Spleen (tissue), 11 donors: ENCODE results near the gene GNB1L. TPM values are rescaled to one million over a fixed set of nuclear protein-coding genes. Genes with fewer than 3 reads are reported as not detected.
A peak's percentile ranks its signal among the peaks of the same experiment; 100 is the strongest.
"Not testable (repeated sequence)": the region's sequence is repeated elsewhere in the genome, so short reads cannot be mapped to it uniquely, and the experiment has no call there.

Source experiments
- DNase-seq: peaks from one replicate; pipeline ENCODE4 v3.0.0-alpha.2; 2020
- H3K27ac ChIP-seq, 8 donors: fragments of 200-600 bp; sonication (generic) in 7 of 8; 1 replicate in 4 of 8; 2 replicates in 4 of 8; pipeline versions ENCODE4 v1.5.0 to v1.8.0; 2016 to 2021; ENCODE audit warnings: inconsistent platforms in 4 of 8, mild to moderate bottlenecking in 4 of 8, moderate library complexity in 1 of 8
- H3K27me3 ChIP-seq, 7 donors: fragments of 200-600 bp; sonication (generic) in 6 of 7; replicated peaks in 1 of 7; 1 replicate in 4 of 7; 2 replicates in 3 of 7; pipeline versions ENCODE4 v1.5.0 to v1.8.0; 2016 to 2021; ENCODE audit warnings: inconsistent platforms in 3 of 7, mild to moderate bottlenecking in 1 of 7
- H3K36me3 ChIP-seq, 6 donors: fragments of 200-600 bp; sonication (generic) in 5 of 6; 1 replicate in 4 of 6; 2 replicates in 2 of 6; pipeline versions ENCODE4 v1.5.0 to v1.8.0; 2016 to 2021; ENCODE audit warnings: inconsistent platforms in 2 of 6
- H3K4me1 ChIP-seq, 6 donors: fragments of 200-600 bp; sonication (generic) in 5 of 6; 1 replicate in 3 of 6; 2 replicates in 3 of 6; pipeline versions ENCODE4 v1.5.0 to v1.8.0; 2016 to 2021; ENCODE audit warnings: inconsistent platforms in 3 of 6
- H3K4me3 ChIP-seq, 8 donors: fragments of 200-600 bp; sonication (generic) in 7 of 8; 1 replicate in 4 of 8; 2 replicates in 4 of 8; pipeline versions ENCODE4 v1.5.0 to v1.8.0; 2016 to 2021; ENCODE audit warnings: inconsistent platforms in 4 of 8, mild to moderate bottlenecking in 4 of 8, moderate library complexity in 2 of 8
- H3K9me3 ChIP-seq, 8 donors: fragments of 200-600 bp; sonication (generic) in 7 of 8; 1 replicate in 4 of 8; 2 replicates in 4 of 8; pipeline versions ENCODE4 v1.5.0 to v1.8.0; 2016 to 2021; ENCODE audit warnings: inconsistent platforms in 4 of 8
- CTCF ChIP-seq, 11 experiments: fragments of 200-600 bp in 7 of 11; fragments of 450-650 bp in 4 of 11; sonication (generic) in 4 of 11; IDR thresholded peaks in 8 of 11; conservative IDR thresholded peaks in 3 of 11; 1 replicate in 7 of 11; 2 replicates in 4 of 11; pipeline versions ENCODE4 v1.4.0 to v1.8.0; 2016 to 2021; ENCODE audit warnings: antibody characterized with exemption in 11 of 11, inconsistent platforms in 4 of 11, mild to moderate bottlenecking in 1 of 11
- POLR2A ChIP-seq, 3 donors: fragments of 450-650 bp; IDR thresholded peaks; one replicate each; pipeline ENCODE4 v1.5.1; 2017; ENCODE audit warnings: antibody characterized with exemption in 3 of 3, mild to moderate bottlenecking in 1 of 3
- POLR2AphosphoS5 ChIP-seq, 3 donors: sonication (generic); formaldehyde crosslinking; IDR thresholded peaks; one replicate each; pipeline ENCODE4 v1.5.1; 2017; ENCODE audit warnings: antibody characterized with exemption in 3 of 3
- WGBS, 5 donors: extraction: QIAGEN DNeasy Blood & Tissue Kit in 3 of 5; methylation state at CpG; one replicate each; pipeline versions ENCODE4 v1.1.5 to v1.1.7; 2013 to 2018; 5-methylcytosine and 5-hydroxymethylcytosine counted together
- intact Hi-C: fragments of 100-400 bp; cut with DNase I; formaldehyde crosslinking; loops from one replicate; pipeline ENCODE4 v1.15.0; 2023; ENCODE audit warnings: low total_unique reads
- polyA plus RNA-seq, 3 donors: library from polyadenylated mRNA; stranded (reverse); fragments of 200-250 nt; gene quantifications; one replicate each; pipeline ENCODE4 v1.2.1, GENCODE V29; 2013
- total RNA-seq, 7 donors: library from RNA; depleted of rRNA in 3 of 7; stranded (reverse); fragments of >200 nt in 3 of 7; fragmentation: NEBNext Ultra II Directional in 4 of 7; extraction: Animal tissue kit (Norgen Biotek cat#: 25700) in 4 of 7; gene quantifications; one replicate each; pipeline versions ENCODE4 v1.1.0 to v1.2.1, GENCODE V29; 2016 to 2021
- donor health status: healthy with polysubstance abuse.
- donor health status: DM: no; HTN: no; CAD: no; lungs with moderate emphysema.
- donor health status: DM: no; HTN: no; CAD: no.
- donor health status: Bipolar disorder and iron deficiency.
- donor health status: healthy.
- donor health status: DM: no; HTN: no; CAD: no.
- donor health status: DM: yes; HTN: yes; CAD: no.

GNB1L gene
- total and polyA plus RNA-seq, 10 donors: 5.7 to 10.4 (median 7.9) TPM

- intact Hi-C loops: no loop called here
- TF ChIP-seq POLR2AphosphoS5 (IDR thresholded peaks at IDR 0.05): no peak
- no peak for TF ChIP-seq CTCF (IDR thresholded peaks at IDR 0.05 in 8 of 11, conservative IDR thresholded peaks at IDR 0.05 in 3 of 11)
- TF ChIP-seq POLR2A (IDR thresholded peaks at IDR 0.05): no peak
These were observed 31.3 kb upstream of the GNB1L start for GRCh38 chr22:19885841-19886592.

DNA sequence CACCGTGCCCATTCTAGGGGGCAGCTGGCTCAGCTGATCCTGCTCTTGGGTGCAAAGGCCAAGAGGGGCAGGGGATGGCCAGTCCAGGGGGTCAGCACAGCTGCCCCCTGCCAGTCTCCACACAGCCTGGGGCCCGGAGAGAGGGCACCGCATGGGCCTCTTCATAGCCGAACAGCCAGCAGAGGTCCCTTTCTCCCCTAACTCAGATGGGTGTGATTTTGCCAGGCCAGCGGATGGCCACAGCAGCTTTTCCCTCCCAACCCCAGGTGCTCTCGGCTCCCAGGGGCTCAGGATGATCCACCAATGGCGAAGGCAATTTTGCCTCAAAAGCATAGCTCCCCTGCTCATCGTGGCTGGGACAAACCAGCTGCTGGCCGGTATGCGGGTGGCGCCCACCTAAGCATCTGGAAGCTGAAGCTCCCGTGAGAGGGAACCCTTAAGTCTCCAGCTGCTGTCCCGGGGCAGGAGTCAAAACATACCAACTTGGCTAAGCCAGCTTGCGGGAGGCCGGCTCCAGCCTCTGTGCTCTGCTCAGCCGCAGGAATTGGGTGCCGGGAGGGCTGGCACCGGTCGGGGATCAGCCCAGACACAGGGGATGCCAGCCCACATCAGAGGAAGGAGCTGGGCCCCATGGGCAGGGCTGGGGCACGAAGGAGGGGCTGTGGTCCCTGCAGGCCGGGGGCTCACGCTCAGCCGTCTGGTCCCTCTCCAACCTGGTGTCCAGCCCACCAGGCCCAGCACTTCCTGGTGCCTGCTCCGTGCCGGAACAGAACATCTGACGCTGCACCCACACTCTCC lies 30.5 kb upstream of the GNB1L start:
- Histone ChIP-seq H3K4me3 (no peak overlapping the region), H3K4me1 (peaks cover 0 to 66% (median 23%) of the 10 kb centered on the region in 6 donors), H3K27me3 (no peaks in the 10 kb centered on the region), H3K9me3 (no peaks in the 10 kb centered on the region), H3K36me3 (peaks cover 0 to 49% (median under 1%) of the 10 kb centered on the region in 6 donors), H3K27ac (peak overlapping the region in 1 of 8 donors; percentile 83)
- peak; percentile 78 for DNase-seq
- 89 to 92% (median 90%) methylated on average over 7 to 26 of the region's 26 CpGs for whole genome bisulfite sequencing, 5 donors
- intact Hi-C loops: no loop called here
- TF ChIP-seq POLR2AphosphoS5 (IDR thresholded peaks at IDR 0.05) (peak in 1 of 3 donors; percentile 6), POLR2A (IDR thresholded peaks at IDR 0.05) (no peak)

More at GRCh38 chr22:19885841-19886592, 31.3 kb upstream of the GNB1L start:
- WGBS, 5 donors: 80 to 87% (median 85%) methylated on average over 14 to 15 of the region's 15 CpGs
- no peaks in the 10 kb centered on the region for H3K9me3 ChIP-seq
- peak overlapping the region in 7 of 8 donors; percentile 42 to 86 (median 80) for H3K27ac ChIP-seq
- peaks cover 0 to 45% (median 0%) of the 10 kb centered on the region in 6 donors for H3K36me3 ChIP-seq
- no peaks in the 10 kb centered on the region for H3K27me3 ChIP-seq
- H3K4me3 ChIP-seq: peak overlapping the region in 1 of 8 donors; percentile 35
- peaks cover 4 to 68% (median 26%) of the 10 kb centered on the region in 6 donors for H3K4me1 ChIP-seq
- peak; percentile 78 for DNase-seq

DNA sequence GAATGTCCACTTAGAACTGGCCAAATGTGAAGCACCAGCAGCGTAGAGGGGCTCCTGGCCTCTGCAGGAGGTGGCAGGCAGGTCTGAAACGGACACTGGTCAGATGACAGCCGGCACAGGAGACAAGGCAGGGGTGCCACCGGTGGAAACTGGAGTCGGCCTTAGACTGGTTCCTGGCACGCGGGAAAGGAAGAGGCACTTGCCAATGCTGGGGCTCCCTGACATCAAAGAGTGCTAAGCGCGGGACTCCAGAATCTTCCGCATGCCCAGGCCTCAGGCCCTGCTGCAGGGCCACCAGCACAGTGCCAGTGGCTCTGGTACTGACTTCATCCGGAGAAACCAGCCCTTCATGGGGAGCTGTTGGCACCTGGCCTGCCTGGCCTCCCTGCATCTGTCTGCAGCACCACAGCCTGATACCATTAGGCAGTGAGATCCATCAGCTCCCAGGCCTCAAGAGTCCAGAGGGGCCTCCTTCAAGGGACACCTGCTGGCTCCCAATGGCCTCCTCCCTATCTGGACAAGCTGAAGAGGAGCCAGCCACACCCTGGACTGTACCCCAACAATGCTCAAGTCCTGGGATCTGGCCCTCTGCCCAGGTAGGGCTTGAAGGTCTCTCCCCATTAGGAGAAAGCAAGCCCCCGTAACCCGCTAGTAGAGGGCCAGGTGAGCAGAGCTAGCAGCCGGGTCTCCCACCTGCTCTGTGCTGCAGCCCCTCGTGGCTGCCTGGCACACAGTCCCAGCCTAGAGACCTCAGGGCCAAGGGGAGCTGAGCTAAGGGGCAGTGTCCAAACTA lies 29.7 kb upstream of the GNB1L start:
- peaks cover 0 to 55% (median 2%) of the 10 kb centered on the region in 6 donors for H3K36me3 ChIP-seq
- TF ChIP-seq CTCF (IDR thresholded peaks at IDR 0.05 in 8 of 11, conservative IDR thresholded peaks at IDR 0.05 in 3 of 11): no peak
- no peak for TF ChIP-seq POLR2A (IDR thresholded peaks at IDR 0.05)
- TF ChIP-seq POLR2AphosphoS5 (IDR thresholded peaks at IDR 0.05): no peak
- no peaks in the 10 kb centered on the region for H3K27me3 ChIP-seq
- intact Hi-C loops: no loop called here
- no peaks in the 10 kb centered on the region for H3K9me3 ChIP-seq
- peak; percentile 72 for DNase-seq
- 81 to 100% (median 93%) methylated on average over 9 to 15 of the region's 15 CpGs for WGBS, 5 donors
- peaks cover 0 to 59% (median 22%) of the 10 kb centered on the region in 6 donors for H3K4me1 ChIP-seq
- no peak overlapping the region for H3K27ac ChIP-seq
- no peak overlapping the region for H3K4me3 ChIP-seq

GRCh38 chr22:19883446-19883845 lies 28.8 kb upstream of the GNB1L start:
- WGBS, 5 donors: 92 to 99% (median 94%) methylated on average over 8 of the region's 8 CpGs

More at GRCh38 chr22:19883446-19883845, 28.8 kb upstream of the GNB1L start:
- intact Hi-C loops, H3K27me3 ChIP-seq, H3K9me3 ChIP-seq, H3K4me3 ChIP-seq, H3K27ac ChIP-seq: not testable (repeated sequence)
- H3K36me3 ChIP-seq: peaks cover 0 to 54% (median 2%) of the 10 kb centered on the region in 6 donors
- peaks cover 0 to 53% (median 22%) of the 10 kb centered on the region in 6 donors for H3K4me1 ChIP-seq
- peak; percentile 19 for DNase-seq
